Measurements from ENCODE around the gene ARHGAP29. TPM values are rescaled to one million over a fixed set of nuclear protein-coding genes. Genes with fewer than 3 reads are reported as not detected.

The ARHGAP29 gene
- polyA plus RNA-seq, 1 donor (not counting 4 experiments of a cell fraction or from before 2014, with no cell fraction given): 79.7 TPM

DNA sequence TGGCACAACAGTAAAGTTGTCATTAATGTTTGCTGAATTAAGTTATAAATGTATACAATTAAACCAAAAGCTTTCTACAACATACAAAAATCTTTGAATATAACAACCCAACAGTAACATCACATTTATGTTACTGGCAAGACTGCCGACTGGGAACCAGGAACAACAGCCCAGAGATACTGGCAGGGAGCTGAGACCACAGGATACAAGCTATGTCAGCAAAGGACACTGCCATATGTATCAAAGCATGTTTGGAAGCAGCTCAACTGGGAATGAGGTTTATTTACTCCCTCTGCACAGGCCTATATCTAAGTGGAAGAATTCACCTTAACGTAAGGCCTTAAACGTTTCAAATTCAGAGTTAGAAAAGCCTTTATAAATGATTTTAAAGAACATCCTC lies 50.4 kb downstream of the ARHGAP29 start:
- FAIRE-seq (no peak), DNase-seq (ENCODE audit: low read depth, low spot score) (no peak)
- Histone ChIP-seq H3K4me2 (ENCODE audit: control insufficient read depth, extremely low read depth, insufficient read depth, low read depth, low read length) (no peak overlapping the region), H3K4me1 (ENCODE audit: control insufficient read depth, extremely low read depth, insufficient read depth, low read length) (no peaks in the 10 kb centered on the region), H3K9ac (ENCODE audit: control insufficient read depth, extremely low read depth, insufficient read depth, low read length) (no peak overlapping the region), H4K20me1 (ENCODE audit: control insufficient read depth, extremely low read depth, insufficient read depth, low read length) (no peaks in the 10 kb centered on the region), H3K27ac (ENCODE audit: control insufficient read depth, insufficient read depth, low read length) (no peak overlapping the region), H3K9me1 (ENCODE audit: control insufficient read depth, extremely low read depth, insufficient read depth, low read length) (no peaks in the 10 kb centered on the region), H3K4me3 (ENCODE audit: control insufficient read depth in 2 of 3, extremely low read depth in 1 of 3, insufficient read depth in 2 of 3, low read depth in 1 of 3, low read length in 3 of 3) (no peak overlapping the region), H3K36me3 (ENCODE audit: control insufficient read depth in 2 of 2, extremely low read depth in 1 of 2, insufficient read depth in 2 of 2, low read length in 2 of 2) (peaks cover 27 to 34% of the 10 kb centered on the region in 2 experiments), H3K79me2 (ENCODE audit: control insufficient read depth, insufficient read depth, low read length) (peaks cover 12% of the 10 kb centered on the region), H3K27me3 (ENCODE audit: control insufficient read depth, extremely low read depth, insufficient read depth, low read length) (no peaks in the 10 kb centered on the region), H3K9me3 (ENCODE audit: control insufficient read depth, low read depth, low read length) (no peaks in the 10 kb centered on the region), H2AFZ (ENCODE audit: control insufficient read depth, low read length) (no peak overlapping the region)
- no peak for TF ChIP-seq EZH2 (IDR thresholded peaks at IDR 0.05; ENCODE audit: low read length)
- TF ChIP-seq CTCF (optimal IDR thresholded peaks at IDR 0.05 in 1 of 3, IDR thresholded peaks at IDR 0.05 in 1 of 3, conservative IDR thresholded peaks at IDR 0.05 in 1 of 3; ENCODE audit: extremely low read depth in 1 of 3, insufficient read depth in 2 of 3, low read length in 3 of 3): no peak
- dilution Hi-C loops (cut with MboI; ENCODE audit: extremely low pct_ligation_motif_present, low sequenced_read_pairs): no loop called here

DNA sequence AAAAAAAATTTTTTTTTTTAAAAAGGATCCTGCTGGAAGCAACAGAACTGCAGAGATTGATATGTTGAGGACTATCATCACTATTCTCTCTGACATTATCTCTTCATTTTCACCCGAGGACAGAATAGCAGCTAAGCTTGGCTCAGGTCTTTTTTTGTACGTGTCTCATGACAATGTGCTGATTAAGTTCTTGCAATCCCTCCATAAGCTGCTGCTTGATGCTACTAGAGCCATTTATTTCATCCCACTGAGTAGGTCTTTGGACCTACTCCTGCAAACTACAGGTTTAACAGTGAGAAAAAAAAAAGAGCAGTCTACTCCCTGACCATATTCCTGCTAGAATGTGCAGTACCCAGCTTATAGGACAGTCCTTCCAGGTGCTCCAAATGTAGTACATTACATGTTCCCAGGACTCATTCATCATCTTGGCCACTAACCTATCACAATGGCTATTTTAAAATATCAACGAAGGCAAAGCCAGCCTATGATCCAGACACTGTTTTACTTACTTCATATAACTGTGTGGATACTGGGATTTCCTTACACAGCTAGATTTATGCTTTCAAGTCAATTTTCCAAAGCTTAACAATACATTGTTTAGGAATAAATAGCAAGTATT lies 54.1 kb downstream of the ARHGAP29 start:
- H3K79me2 ChIP-seq (ENCODE audit: control insufficient read depth, insufficient read depth, low read length): peaks cover 10% of the 10 kb centered on the region

More for the DNA sequence above, 54.1 kb downstream of the ARHGAP29 start:
- no peak for DNase-seq (ENCODE audit: low read depth, low spot score)
- H3K27me3 ChIP-seq (ENCODE audit: control insufficient read depth, extremely low read depth, insufficient read depth, low read length): no peaks in the 10 kb centered on the region
- no peak overlapping the region for H3K4me3 ChIP-seq (ENCODE audit: control insufficient read depth in 2 of 3, extremely low read depth in 1 of 3, insufficient read depth in 2 of 3, low read depth in 1 of 3, low read length in 3 of 3)
- no peak overlapping the region for H3K27ac ChIP-seq (ENCODE audit: control insufficient read depth, insufficient read depth, low read length)
- no peak for FAIRE-seq
- peaks cover 32 to 45% of the 10 kb centered on the region in 2 experiments for H3K36me3 ChIP-seq (ENCODE audit: control insufficient read depth in 2 of 2, extremely low read depth in 1 of 2, insufficient read depth in 2 of 2, low read length in 2 of 2)
- no peak overlapping the region for H3K9ac ChIP-seq (ENCODE audit: control insufficient read depth, extremely low read depth, insufficient read depth, low read length)
- no peaks in the 10 kb centered on the region for H3K9me3 ChIP-seq (ENCODE audit: control insufficient read depth, low read depth, low read length)
- H3K9me1 ChIP-seq (ENCODE audit: control insufficient read depth, extremely low read depth, insufficient read depth, low read length): no peaks in the 10 kb centered on the region
- H2AFZ ChIP-seq (ENCODE audit: control insufficient read depth, low read length): no peak overlapping the region
- TF ChIP-seq EZH2 (IDR thresholded peaks at IDR 0.05; ENCODE audit: low read length) (no peak), CTCF (optimal IDR thresholded peaks at IDR 0.05 in 1 of 3, IDR thresholded peaks at IDR 0.05 in 1 of 3, conservative IDR thresholded peaks at IDR 0.05 in 1 of 3; ENCODE audit: extremely low read depth in 1 of 3, insufficient read depth in 2 of 3, low read length in 3 of 3) (no peak)
- no peak overlapping the region for H3K4me2 ChIP-seq (ENCODE audit: control insufficient read depth, extremely low read depth, insufficient read depth, low read depth, low read length)
- no peaks in the 10 kb centered on the region for H4K20me1 ChIP-seq (ENCODE audit: control insufficient read depth, extremely low read depth, insufficient read depth, low read length)
- dilution Hi-C loops (cut with MboI; ENCODE audit: extremely low pct_ligation_motif_present, low sequenced_read_pairs): no loop called here
- H3K4me1 ChIP-seq (ENCODE audit: control insufficient read depth, extremely low read depth, insufficient read depth, low read length): no peaks in the 10 kb centered on the region

Measured in keratinocyte (primary cell).